NCI-H2196 (cell line): ENCODE measurements around the gene STON2.
"Not testable (repeated sequence)": the region's sequence is repeated elsewhere in the genome, so short reads cannot be mapped to it uniquely, and the experiment has no call there.

Experiments
- DNase-seq: peaks from one replicate; lab custom pipeline; 2025; ENCODE audit not compliant: unreplicated experiment; lab: John Stamatoyannopoulos, UW

The STON2 gene

GRCh38 chr14:81384900-81385299, 15.2 kb downstream of the STON2 start:
- no peak for DNase-seq

- DNase-seq = no peak
Observed at GRCh38 chr14:81382517-81383225, 17.5 kb downstream of the STON2 start.

- DNase-seq = not testable (repeated sequence)
Observed at GRCh38 chr14:81380009-81380408, 20.1 kb downstream of the STON2 start.

DNA sequence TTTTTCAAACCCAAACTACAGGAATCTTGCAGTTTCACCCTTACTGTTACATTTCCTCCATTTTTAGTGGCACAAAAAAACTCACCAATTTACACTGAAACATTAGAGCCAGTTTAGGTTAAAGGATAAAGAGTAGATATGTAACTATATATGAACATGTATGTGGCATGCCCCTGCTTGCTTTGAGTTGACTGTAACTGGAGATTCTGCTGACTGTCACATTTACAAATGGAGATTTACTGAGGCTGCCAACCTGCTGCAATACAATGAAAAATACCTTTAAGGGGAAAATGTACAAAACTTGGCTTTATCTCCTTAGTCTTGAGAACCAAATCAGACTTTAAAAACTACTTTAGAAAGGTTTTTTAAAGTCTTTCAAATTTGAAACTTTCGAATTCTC, 28.3 kb downstream of the STON2 start:
- no peak for DNase-seq

- DNase-seq = no peak
Observed at GRCh38 chr14:81367563-81367962, 32.6 kb downstream of the STON2 start.

GRCh38 chr14:81366884-81367283, 33.2 kb downstream of the STON2 start:
- DNase-seq = no peak

DNA sequence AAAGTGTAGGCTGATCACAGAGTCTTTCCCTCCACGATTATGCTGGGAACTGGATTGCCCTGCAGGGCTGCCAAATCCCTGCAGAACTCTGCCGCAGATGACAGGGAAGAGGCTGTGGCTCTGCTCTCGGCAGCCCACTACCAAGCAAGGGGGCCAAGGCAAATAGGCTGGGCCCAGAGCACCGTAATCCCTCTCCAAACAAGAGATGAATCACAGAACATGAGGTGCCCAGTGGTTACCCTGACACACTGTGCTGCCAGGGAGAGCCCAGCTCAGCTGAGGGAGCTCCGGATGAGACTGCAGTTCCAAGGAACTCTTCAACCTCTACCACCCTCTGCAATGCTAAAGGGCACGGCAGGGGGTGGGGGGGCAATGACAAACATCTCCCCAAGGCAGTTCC, 33.9 kb downstream of the STON2 start:
- DNase-seq = no peak

DNA sequence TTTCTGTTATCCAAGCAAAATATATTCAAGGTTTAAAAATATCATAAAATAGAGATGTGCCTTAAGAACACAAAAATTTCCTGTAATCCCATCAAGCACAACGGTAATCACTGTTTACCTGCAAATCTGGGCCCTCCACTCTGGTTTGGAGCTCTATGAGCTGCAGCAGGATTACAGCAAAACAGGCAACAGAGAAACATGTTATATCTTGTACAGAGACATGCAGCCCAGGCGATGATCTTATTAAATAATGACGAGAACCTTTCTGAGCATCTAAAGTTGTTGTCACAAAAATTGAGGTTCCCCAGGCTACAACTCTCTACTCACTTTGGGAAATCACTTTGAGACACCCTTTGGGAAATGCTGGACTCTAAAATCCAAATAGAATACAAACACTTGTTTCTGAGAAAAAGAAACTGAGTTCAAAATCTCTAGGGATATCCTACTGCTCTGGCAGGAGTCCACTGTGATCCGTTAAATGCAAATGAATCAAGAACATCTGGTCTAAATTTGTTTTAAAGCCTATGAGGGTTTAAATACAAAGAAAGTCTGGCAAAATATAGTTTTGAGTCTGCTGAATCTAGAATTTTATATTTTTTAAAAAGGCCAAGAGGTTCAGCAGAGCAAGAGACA, 36.3 kb downstream of the STON2 start:
- no peak for DNase-seq

- no peak for DNase-seq
Observed at GRCh38 chr14:81353691-81354323, 46.3 kb downstream of the STON2 start.

- no peak for DNase-seq
Observed at GRCh38 chr14:81352413-81352812, 47.7 kb downstream of the STON2 start.

- no peak for DNase-seq
Observed at GRCh38 chr14:81351205-81351604, 48.9 kb downstream of the STON2 start.

DNA sequence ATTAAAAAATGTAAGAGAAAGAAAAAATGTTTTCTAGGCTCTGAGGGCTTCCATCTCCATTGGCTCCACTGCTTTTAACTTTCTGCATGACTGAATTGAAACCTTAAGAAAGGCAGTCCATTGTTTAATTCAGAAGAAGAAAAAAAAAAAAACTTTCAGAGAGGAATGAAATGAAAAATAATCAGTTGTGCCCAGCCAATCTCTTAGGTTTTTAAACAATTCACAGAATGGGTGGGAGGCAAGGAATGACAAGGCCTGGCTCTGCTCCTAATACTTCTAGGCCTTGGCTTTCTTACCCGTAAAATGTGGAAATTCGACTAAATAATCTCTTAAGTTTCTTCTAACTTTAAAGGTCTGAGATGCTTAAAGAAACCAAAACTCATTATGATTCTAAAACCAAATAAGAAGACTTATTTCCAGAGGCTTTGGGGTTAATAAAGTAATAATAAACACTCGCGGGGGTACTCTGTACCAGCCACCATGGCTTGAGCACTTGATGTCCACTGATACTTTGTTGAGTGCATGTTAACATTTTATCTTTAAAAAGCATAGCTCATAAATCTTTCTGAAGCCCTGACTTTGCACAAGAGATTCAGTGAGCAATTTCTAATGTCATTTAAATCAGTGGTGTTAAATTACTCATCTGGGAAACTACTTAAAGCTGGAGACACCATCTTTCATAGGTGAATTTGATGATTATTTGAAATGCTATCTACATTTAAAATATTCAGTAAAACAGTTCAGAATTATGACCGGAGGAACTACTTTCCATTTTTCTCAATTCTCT, 49.6 kb downstream of the STON2 start:
- DNase-seq = no peak

DNA sequence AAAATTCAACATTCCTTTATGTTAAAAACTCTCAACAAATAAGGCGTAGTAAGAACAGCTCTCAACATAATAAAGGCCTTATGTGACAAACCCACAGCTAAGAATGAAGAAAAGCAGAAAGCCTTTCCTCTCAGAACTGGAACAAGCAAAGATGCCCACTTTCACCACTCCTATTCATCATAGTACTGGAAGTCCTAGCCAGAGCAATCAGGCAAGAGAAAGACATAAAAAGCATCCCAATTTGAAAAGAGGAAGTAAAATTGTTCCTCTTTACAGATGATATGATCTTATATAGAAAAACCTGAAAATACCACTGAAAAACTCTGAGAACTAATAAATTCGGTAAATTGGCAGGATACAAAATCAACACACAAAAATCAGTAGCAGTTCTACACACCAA, 52.1 kb downstream of the STON2 start:
- no peak for DNase-seq

GRCh38 chr14:81345781-81346180, 54.3 kb downstream of the STON2 start:
- DNase-seq = no peak

- DNase-seq = no peak
Observed at GRCh38 chr14:81344481-81345160, 55.5 kb downstream of the STON2 start.

GRCh38 chr14:81343701-81344100, 56.4 kb downstream of the STON2 start:
- no peak for DNase-seq

DNA sequence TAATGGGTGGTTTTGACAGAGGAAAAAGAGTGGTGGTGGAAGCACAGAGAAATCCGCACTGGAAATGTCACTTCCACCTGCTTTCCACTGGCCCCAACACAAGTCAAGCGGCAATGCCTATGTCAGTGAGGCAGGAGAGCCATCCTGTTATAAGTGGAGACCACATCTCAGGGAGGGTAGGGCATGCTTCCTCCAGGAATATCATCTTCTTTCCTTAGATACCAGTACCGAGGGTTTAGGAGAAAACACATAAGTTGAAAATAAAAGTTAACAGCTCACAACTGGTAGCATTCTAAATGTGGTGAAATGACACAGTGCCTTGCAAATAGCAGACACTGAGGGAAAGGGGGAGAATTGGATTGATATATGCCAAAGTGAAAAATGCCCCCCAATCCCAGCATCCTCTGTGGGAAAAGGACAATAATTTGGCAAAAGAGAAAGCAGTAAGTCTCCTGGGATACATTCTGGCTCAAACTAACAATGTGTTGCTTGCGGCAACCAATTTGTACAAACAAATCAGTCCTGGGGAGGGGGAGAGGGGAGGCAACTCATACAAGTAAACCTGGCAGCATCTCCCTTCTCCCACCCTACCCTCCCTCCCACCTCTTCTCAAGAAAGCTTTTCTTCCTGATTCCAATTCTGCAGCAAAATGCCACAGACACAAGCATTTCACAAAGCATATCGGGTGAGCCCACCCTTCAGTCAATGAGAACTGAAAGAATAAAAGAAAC, 57.1 kb downstream of the STON2 start:
- no peak for DNase-seq

- no peak for DNase-seq
Observed at GRCh38 chr14:81341781-81342180, 58.3 kb downstream of the STON2 start.

DNA sequence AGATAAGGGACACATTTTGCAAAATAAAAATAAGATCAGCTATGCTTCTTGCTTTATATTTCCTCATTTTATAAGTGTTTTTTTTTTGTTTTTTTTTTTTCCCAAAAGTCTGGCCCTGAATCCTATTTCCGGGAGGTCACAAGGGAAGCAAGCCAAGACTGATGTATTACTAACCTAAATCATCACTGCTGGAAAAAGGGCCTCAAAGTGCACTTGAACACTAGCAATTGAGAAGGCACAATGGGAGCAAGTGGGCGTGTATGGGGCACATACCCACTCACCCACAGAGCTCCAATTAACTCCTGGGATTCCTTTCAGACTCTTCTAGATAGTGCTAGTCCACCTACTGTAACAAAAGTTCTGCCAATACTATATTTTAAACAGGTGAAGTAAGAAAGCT, 58.8 kb downstream of the STON2 start:
- no peak for DNase-seq

DNA sequence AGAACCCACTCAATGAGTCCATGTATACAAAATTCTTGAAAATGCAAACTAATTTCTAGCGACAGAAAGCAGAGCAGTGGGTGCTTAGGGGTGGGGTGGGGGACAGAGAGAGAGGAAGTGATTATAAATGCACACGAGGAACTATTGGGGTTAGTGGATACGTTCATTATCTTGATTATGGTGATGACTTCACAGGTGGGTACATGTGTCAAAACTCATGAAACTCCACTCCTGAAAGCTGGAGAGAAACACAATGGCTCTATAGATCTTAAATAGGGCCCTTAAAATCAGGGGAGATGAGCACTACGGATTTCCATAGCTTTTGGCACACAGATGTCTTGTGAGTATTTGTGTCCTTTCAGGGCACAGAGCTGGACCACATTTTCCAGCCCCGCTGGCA, 59.9 kb downstream of the STON2 start:
- DNase-seq = no peak
